ENCODE results near the gene TMED7.

DNA sequence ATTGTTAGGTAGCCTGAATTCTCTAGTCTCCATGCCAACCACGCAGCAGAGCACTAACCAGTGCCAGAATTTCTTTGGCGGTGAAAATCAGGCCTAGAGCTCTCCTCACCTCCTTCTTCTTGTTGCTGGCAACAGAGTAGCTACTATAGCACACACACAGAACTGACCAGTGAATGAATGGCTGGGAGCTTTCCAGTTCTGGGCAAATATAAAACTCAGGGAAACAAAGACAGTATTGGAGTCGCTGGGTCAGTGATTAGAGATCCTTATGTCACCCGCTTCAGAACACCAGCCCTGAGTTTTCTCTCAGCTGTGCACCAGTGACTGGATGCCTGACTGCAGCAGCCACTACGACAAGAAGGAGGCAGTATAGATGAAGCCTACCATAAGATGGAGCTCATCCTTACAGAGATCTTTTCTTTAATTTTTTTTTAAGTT, 54.4 kb downstream of the TMED7 start:
- TF ChIP-seq ZNF384 (IDR thresholded peaks at IDR 0.05) (no peak), BHLHE40 (IDR thresholded peaks at IDR 0.05; ENCODE audit: borderline replicate concordance) (no peak), TARDBP (IDR thresholded peaks at IDR 0.05) (no peak), FOXM1 (IDR thresholded peaks at IDR 0.05; ENCODE audit: borderline replicate concordance) (no peak), SP1 (IDR thresholded peaks at IDR 0.05) (no peak), HDGF (IDR thresholded peaks at IDR 0.05; ENCODE audit: borderline replicate concordance) (no peak), FOXK2 (IDR thresholded peaks at IDR 0.05) (no peak), NFRKB (IDR thresholded peaks at IDR 0.05) (no peak), FOXA1 (IDR thresholded peaks at IDR 0.05) (no peak), ELF4 (IDR thresholded peaks at IDR 0.05) (no peak), ARNT (IDR thresholded peaks at IDR 0.05) (no peak), CTBP1 (IDR thresholded peaks at IDR 0.05; ENCODE audit: borderline replicate concordance) (no peak), SUZ12 (IDR thresholded peaks at IDR 0.05) (no peak), L3MBTL2 (conservative IDR thresholded peaks at IDR 0.05) (no peak)
